GM18907 (cell line): ENCODE data around the gene PDZD4.

ENCODE experiments used
- ATAC-seq: cut with Tn5 transposase; IDR thresholded peaks from one replicate; pipeline ENCODE4 v1.9.1; 2021; ENCODE audit warnings: mild to moderate bottlenecking, moderate library complexity; ENCODE audit not compliant: unreplicated experiment

The PDZD4 gene

DNA sequence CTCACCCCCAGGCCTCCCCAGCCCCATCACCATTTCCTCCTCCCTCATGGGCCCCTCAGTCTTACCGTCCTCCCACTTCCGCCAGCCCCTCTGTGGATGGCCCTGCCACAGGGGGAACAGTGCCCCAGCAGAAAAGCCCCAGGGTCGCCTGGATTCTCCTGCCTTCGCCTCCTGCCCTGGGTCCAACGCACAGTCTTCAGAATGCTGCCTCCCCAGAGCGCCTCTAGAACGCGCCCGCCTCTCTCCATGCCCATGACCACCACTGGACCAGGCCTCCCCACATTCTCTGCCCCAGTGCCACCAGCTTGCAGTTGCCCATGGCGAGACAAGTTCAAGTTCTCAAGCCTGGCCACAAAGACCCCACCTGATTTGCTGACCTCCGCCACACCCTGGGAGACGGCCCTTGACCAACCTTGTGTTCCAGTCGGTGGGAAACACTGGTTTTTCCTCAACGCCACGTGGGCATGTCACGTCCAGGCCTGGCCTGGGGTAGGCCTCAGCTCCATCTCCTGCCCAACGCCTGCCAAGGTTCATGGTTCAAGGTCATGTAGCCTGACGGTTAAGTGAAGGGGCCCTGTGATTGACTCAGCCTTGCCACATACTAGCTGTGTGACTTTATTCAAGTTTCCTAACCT, 66.9 kb downstream of the PDZD4 start:
- peak; percentile 8 for ATAC-seq

DNA sequence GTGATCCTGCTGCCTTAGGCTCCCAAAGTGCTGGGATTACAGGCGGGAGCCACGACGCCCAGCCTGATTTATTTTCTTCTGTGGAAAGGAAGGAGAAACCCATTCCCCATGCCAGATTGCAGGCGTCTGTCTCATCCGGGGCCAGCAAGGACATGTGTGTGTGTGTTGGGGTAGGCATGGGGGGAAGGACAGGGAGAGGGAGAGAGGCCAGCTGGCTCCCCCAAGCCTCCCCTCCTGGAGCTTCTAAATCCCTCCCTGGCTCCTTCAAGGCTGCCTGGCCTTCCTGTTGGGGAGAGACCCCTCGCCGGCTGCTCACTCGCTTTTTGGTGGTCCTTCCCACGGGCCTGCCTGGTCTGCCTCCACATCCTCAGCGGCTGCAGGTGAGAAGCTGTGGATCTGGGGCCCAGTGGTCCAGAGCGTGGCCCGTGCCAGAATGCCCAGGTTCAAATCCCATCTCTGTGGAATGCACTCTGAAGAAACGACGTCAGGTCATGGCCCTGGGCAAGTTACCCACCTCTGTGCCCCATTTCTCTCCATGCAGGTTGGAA, 67.6 kb downstream of the PDZD4 start:
- no peak for ATAC-seq

DNA sequence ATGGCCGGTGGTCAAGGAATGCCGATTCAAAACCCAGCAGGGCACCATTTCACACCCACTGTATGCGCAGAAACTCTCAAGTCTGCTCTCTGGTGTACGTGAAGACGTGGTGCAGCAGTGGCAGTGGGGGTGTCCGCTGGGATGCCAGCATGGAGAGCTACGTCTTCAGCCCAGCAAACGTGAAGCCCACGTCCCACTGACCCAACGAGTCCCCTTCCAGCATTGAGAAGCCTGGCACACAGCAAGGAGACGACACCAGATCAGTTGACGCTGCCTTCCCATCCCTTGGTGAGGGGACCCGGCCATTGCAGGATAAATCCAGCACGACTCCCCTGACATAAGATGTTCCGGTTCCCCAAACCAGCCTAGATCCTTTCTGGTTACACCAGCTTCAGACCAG, 68.5 kb downstream of the PDZD4 start:
- ATAC-seq, result no peak

DNA sequence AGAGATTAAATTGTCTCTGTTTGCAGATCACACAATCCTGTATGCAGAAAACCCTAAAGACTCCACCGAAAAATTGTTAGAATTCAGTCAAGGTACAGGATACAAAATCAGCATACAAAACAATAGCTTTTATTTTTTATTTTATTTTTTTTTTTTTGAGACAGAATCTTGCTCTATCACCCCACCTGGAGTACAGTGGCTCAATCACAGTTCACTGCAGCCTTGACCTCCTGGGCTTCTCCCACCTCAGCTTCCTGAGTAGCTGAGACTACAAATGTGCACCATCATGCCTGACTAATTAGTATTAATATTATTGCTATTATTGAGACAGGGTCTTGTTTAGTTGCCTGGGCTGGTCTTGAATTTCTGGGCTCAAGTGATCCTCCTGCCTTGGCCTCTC, 75.2 kb downstream of the PDZD4 start:
- ATAC-seq, result no peak
